HTR-8/SVneo (cell line): ENCODE measurements around the gene UBIAD1.
"Not testable (repeated sequence)": the region's sequence is repeated elsewhere in the genome, so short reads cannot be mapped to it uniquely, and the experiment has no call there.

Source experiments
- DNase-seq: peaks from one replicate; pipeline ENCODE4 v3.0.0; 2011; ENCODE audit warnings: low spot score, mixed read lengths; ENCODE audit not compliant: insufficient read length
- FAIRE-seq: peaks from 2 replicates; lab custom pipeline; 2011; peaks lifted over from hg19 to GRCh38; lab: Jason Lieb, UNC

Gene UBIAD1

DNA sequence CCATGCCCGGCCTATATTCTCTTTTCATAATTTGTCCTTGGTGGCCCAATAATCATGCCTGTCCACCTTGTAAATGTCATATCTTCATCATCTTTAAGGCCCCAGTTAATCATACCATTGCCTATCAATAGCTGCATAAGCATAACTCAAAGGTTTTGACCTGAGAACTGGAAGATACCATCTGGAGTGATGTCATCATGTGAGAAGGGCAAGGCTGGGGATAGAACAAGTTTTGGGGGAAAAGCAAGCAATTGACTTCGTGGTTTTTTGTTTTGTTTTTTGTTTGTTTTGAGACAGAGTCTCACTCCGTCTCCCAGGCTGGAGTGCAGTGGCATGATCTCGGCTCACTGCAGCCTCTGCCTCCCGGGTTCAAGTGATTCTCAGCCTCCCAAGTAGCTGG is 6.2 kb downstream of the UBIAD1 start:
- FAIRE-seq (no peak), DNase-seq (no peak)

GRCh38 chr1:11279630-11280029 is 6.6 kb downstream of the UBIAD1 start:
- DNase-seq, result no peak
- no peak for FAIRE-seq

DNA sequence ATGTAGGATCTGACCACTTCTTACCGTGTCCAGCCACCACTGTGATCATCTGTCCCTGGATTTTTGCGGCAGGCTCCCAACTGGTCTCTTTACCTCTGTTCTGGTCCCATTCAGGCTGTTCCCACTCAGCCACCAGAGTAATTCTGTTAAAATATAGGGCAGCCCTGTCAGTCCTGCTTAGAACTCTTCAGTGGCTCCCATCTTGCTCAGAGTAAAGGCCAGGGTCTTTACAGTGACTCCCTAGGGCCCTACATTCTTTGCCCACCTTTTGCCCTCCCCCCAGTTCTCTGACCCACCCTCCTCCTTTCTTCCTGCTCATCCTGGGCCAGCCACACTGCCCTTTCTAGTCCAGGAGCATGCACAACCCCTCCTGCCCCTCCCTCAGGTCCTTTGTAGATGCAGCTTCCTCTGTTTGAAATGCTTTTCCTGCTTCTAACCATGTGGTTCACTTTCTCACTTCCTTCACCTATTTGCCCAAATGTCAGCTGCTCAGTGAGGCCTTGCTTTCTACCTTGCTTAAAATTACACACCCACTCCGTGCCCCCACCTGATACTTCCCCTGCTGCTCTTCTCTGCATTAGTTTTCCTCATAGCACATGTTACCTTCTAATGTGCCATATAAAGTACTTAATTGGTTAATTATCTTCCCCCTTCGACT is 7.8 kb downstream of the UBIAD1 start:
- no peak for DNase-seq
- FAIRE-seq, result no peak

- DNase-seq (no peak), FAIRE-seq (no peak)
Measured at GRCh38 chr1:11281518-11282331, 8.7 kb downstream of the UBIAD1 start.

DNA sequence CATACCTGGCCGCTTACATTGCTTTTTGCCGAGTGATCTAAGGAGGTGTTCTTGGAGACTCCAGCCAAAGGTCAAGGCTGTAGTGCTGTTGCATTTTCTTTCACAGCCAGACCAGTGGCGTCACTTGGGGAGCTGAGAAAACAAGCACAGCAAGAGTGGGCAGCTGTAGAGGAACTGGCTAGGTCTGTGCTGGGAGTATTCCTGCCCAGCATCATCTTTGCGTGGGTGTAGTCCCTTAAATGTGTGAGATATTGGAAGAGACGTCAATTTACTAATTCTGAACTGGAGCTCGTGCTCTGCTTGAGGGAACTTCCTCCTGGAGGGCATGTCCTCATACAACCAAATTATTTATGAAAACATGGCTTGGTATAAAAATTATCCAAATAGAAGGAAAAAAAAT is 10.2 kb downstream of the UBIAD1 start:
- no peak for FAIRE-seq
- DNase-seq, result no peak

DNA sequence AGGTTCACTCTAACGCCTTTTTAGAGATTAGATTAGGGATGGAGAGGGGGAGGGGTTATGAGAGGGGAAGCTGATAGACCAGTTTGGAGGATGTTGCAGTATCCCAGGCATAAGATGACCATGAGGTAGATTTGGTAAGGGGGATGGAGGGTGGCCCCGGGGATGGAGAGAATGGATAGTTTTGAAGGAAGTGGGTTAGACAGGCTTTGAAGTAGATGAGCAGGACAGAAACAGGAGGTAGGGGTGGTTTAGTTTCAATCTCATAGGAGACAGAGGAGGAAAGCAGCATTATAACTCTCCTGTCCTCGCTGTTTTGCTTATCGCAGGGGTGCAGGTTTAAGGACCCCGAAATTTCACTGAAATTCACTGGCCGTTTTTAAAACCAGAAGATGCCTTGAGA is 11.8 kb downstream of the UBIAD1 start:
- FAIRE-seq (no peak), DNase-seq (no peak)

- DNase-seq (peak; percentile 26), FAIRE-seq (no peak)
Measured at GRCh38 chr1:11285883-11286734, 13.1 kb downstream of the UBIAD1 start.

DNA sequence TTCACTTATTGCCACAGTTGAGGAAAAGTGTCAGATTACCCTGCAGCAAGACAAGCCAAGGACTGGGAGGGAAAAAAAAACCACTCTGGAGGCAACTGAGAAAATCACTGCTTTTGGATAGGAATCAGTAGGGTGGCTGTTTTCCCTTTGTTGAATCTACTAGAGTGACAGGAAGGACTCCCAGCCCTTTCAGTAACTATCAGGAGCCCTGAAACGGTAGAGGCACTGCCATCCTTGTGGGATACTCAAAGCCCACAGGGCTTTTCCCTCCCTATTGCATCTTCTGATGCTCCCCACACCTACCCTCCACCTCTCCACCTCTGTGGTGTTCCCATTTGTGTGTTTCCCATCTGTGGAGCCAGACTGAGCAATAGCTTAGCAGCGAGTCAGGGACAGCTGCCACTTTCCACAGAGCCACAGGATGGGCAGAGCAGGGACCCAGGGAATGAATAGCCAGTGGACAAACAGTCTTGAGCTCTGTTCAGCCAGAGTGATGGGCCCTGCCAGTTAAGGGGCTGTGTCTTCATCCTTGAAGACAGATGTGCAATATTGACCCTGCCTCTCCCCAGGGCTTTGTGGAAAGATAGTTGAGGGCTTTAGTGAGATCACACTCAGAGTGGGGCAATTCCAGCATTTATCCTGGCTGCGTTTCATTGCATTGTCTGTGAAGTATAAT is 13.9 kb downstream of the UBIAD1 start:
- FAIRE-seq (peak; percentile 52), DNase-seq (no peak)

DNA sequence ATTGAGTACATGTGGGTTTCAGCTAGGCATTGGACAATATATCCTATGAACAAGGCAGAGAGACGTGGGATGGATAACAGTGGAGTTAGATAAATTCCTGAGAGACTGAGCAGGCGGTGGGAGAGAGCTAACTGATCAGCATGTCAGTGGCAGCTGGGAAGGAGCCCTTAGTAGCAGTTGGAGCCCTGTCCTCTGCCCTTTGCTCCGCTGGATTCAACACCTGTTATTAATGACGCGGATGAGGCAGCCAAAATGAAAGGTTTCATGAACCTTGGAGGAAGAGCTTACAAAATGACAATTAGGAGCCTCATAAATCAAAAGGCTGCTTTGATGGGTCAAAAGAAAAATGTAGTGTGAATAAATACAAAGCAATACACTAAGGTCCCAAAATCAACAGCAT is 16.1 kb downstream of the UBIAD1 start:
- DNase-seq, result no peak
- no peak for FAIRE-seq

- DNase-seq, result no peak
- FAIRE-seq, result no peak
Measured at GRCh38 chr1:11291049-11291448, 18.1 kb downstream of the UBIAD1 start.

DNA sequence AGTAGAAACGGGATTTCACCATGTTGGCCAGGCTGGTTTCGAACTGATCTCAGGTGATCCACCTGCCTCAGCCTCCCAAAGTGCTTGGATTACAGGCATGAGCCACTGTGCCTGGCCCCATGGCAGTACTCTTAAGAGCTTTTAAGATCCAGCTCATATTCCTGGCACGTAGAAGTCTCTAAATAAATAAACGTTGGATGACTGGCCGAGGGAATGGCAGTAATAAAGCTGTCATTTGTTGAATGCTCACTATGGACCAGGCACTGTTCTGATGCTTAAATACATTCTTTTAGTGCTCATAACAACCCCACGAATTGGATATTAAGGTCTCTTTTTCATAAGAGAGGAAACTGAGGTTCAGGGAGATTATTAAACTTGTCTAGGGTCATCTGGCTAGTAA is 20.9 kb downstream of the UBIAD1 start:
- FAIRE-seq, result no peak
- no peak for DNase-seq

GRCh38 chr1:11294951-11295350 is 22.0 kb downstream of the UBIAD1 start:
- FAIRE-seq (no peak), DNase-seq (no peak)

GRCh38 chr1:11295905-11296304 is 22.9 kb downstream of the UBIAD1 start:
- DNase-seq (no peak), FAIRE-seq (no peak)

DNA sequence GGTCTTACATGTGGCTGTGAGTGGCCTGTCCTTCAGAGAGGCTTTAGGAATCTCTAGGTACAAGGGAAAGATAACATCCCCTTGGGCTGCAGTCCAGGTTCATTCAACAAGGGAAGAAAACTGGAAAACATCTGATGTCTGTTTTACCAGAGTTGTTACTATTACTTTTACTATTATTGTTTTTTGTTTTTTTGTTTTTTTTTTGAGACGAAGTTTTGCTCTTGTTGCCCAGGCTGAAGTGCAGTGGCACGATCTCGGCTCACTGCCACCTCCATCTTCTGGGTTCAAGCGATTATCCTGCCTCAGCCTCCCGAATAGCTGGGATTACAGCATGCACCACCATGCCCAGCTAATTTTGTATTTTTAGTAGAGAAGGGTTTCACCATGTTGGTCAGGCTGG is 24.8 kb downstream of the UBIAD1 start:
- not testable (repeated sequence) for DNase-seq, FAIRE-seq

DNA sequence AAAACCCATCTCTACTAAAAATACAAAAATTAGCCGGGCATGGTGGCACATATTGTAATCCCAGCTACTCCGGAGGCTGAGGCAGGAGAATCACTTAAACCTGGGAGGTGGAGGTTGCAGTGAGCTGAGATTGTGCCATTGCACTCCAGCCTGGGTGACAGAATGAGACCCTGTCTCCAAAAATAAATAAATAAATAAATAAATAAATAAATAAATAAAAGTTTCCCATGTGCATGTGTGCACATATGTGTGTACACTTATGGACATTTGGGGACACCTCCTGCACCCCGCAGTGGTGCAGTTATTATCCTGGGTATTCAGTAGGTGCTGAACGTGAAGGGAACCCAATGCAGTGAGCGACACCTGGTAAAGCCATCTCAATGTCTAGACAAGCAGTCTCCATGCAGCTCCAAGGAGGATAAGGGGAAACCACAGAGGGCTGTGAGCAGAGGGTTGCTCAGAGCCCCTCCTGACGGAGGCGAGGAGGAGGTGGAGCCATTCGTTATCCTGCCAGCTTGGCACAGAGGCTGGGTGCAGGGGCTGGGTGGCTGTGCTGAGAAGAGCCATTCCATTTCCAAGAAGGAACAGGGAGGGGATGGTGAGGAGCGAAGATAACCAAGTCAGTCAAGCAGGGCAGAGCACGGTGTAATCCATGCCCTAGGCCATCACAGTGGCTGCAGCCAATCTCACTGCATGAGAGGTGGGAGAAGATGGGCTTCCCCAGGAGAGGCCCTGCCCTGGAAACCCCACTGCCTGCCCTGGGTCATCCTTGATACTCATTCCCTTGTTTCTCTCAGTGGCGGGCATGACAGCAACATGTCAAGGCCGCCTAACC is 25.6 kb downstream of the UBIAD1 start:
- FAIRE-seq (no peak), DNase-seq (no peak)

- FAIRE-seq (no peak), DNase-seq (no peak)
Measured at GRCh38 chr1:11299225-11299574, 26.2 kb downstream of the UBIAD1 start.

DNA sequence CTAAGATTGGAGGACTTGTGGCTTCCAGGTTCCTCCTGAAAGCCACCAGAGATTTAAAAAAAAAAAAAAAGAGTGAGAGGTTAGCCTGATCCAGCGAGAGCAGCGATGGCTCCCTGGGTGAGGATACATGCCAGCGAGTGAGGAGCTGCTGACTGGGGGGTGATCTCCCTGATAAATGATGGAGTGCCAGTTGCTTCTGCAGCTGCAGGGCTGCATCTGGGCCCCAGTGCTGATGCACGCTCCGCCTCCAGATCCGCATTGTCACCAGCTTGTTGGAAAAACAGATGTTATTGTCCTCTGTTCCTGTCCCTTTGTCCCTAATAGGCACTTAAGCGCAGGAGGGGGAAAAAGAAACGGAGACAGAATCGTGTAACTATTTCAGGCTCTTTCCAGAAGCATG is 28.6 kb downstream of the UBIAD1 start:
- FAIRE-seq, result no peak
- no peak for DNase-seq

DNA sequence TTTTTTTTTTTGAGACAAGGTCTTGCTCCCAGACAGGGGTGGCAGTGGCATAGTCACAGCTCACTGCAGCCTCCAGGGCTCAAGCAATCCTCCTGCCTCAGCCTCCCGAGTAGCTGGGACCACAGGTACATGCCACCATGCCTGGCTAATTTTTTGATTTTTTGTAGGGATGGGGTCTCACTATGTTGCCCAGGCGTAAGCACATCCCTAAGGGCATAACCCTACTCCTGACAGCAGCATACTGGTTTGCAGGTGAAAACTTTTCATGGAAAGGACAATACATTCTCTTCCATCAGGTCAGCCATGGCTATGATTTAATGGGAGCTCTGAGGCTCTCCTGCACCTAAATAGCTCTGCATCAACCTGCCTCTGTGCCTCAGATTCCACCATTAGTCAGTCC is 29.4 kb downstream of the UBIAD1 start:
- FAIRE-seq (no peak), DNase-seq (no peak)

- DNase-seq, FAIRE-seq: not testable (repeated sequence)
Measured at GRCh38 chr1:11305516-11305915, 32.5 kb downstream of the UBIAD1 start.

GRCh38 chr1:11307852-11308251 is 34.9 kb downstream of the UBIAD1 start:
- DNase-seq (no peak), FAIRE-seq (no peak)
